ENCODE measurements around the gene CD63. TPM values are rescaled to one million over a fixed set of nuclear protein-coding genes. Genes with fewer than 3 reads are reported as not detected.
"Not testable (repeated sequence)": the region's sequence is repeated elsewhere in the genome, so short reads cannot be mapped to it uniquely, and the experiment has no call there.

CD63 gene
- total and polyA plus RNA-seq, 2 donors (not counting 1 experiment from before 2014, with no cell fraction given) = 2,890 to 3,424 TPM

DNA sequence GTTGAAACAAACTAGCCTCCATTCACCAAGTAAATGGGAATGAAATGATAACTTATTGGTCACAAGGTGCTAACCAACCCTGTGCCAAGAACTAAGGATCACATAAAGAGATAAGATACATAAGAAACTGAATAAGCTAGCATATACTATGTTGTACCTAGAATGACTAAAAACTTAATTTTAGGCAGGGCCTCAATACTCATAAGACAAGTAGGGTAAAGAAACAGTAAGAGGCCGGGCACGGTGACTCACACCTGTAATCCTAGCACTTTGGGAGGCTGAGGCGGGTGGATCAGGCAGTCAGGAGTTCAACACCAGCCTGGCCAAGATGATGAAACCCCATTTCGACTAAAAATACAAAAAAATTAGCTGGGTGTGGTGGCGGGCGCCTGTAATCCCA lies 31.9 kb upstream of the CD63 start:
- no peaks in the 10 kb centered on the region for H3K4me1 ChIP-seq (ENCODE audit: control insufficient read depth, extremely low read depth, insufficient read depth, low read length)
- H3K9ac ChIP-seq (ENCODE audit: insufficient read depth, low read length) = no peak overlapping the region
- H3K4me2 ChIP-seq (ENCODE audit: extremely low read depth, insufficient read depth, low read length) = no peak overlapping the region
- no peak overlapping the region for H2AFZ ChIP-seq (ENCODE audit: low read length)
- no peak for DNase-seq (ENCODE audit: low read depth in 2 of 2)
- H3K27ac ChIP-seq (ENCODE audit: insufficient read depth, low read length) = no peak overlapping the region
- H3K9me3 ChIP-seq (ENCODE audit: control insufficient read depth, insufficient read depth, low read depth, low read length) = no peaks in the 10 kb centered on the region
- peaks cover 1% of the 10 kb centered on the region for H3K79me2 ChIP-seq (ENCODE audit: control insufficient read depth, insufficient read depth, low read length)
- H3K4me3 ChIP-seq (replicated peaks in 1 of 4; ENCODE audit: control extremely low read depth in 1 of 4, insufficient read depth in 1 of 4, low read depth in 3 of 4, low read length in 4 of 4) = no peak overlapping the region
- H3K36me3 ChIP-seq (ENCODE audit: control insufficient read depth, insufficient read depth, low read length) = peaks cover 7% of the 10 kb centered on the region
- no peaks in the 10 kb centered on the region for H3K27me3 ChIP-seq (ENCODE audit: control insufficient read depth, insufficient read depth, low read length)
- no peak for TF ChIP-seq EZH2 (IDR thresholded peaks at IDR 0.05; ENCODE audit: low read length, missing control alignments)
- TF ChIP-seq, protein P1, sequence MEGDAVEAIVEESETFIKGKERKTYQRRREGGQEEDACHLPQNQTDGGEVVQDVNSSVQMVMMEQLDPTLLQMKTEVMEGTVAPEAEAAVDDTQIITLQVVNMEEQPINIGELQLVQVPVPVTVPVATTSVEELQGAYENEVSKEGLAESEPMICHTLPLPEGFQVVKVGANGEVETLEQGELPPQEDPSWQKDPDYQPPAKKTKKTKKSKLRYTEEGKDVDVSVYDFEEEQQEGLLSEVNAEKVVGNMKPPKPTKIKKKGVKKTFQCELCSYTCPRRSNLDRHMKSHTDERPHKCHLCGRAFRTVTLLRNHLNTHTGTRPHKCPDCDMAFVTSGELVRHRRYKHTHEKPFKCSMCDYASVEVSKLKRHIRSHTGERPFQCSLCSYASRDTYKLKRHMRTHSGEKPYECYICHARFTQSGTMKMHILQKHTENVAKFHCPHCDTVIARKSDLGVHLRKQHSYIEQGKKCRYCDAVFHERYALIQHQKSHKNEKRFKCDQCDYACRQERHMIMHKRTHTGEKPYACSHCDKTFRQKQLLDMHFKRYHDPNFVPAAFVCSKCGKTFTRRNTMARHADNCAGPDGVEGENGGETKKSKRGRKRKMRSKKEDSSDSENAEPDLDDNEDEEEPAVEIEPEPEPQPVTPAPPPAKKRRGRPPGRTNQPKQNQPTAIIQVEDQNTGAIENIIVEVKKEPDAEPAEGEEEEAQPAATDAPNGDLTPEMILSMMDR (conservative IDR thresholded peaks at IDR 0.05 in 1 of 2, IDR thresholded peaks at IDR 0.05 in 1 of 2; ENCODE audit: low read depth in 1 of 2, low read length in 2 of 2) = no peak
- no peaks in the 10 kb centered on the region for H4K20me1 ChIP-seq (ENCODE audit: control insufficient read depth, extremely low read depth, insufficient read depth, low read length)

DNA sequence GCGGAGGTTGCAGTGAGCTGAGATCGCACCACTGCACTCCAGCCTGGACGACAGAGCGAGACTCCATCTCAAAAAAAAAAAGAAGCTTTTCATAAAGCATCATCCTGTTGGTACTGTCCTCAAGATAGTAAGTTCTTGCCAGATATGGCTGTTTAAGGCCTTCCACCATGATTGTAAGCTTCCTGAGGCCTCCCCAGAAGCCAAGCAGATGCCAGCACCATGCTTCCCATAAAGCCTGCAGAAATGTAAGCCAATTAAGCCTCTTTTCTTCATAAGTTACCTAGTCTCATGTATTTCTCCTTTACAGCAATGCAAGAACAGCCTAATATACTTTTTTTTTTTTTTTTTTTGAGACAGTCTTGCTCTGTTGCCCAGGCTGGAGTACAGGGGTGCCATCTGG lies 29.8 kb upstream of the CD63 start:
- H3K36me3 ChIP-seq (ENCODE audit: control insufficient read depth, insufficient read depth, low read length) = not testable (repeated sequence)

DNA sequence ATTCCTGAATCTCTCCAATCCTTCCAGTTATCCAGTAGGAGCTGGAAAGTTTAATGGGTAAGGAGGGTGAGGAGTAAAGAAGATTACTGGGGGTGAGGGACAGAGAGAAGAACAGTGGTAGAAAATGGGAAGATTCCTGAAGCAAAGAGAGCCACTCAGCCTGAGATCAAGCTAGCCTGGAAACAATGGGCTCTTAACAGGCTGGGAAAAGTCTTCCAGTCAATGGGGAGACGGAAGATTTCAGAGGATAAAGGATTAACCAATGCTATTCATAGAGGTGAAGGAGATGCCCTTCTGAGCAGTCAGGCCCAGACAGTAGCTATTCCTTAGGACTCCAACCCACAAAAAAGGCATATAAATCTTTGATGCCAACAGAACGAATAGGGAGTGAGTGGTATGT lies 28.9 kb upstream of the CD63 start:
- Histone ChIP-seq H2AFZ (ENCODE audit: low read length) (no peak overlapping the region), H4K20me1 (ENCODE audit: control insufficient read depth, extremely low read depth, insufficient read depth, low read length) (no peaks in the 10 kb centered on the region), H3K79me2 (ENCODE audit: control insufficient read depth, insufficient read depth, low read length) (no peaks in the 10 kb centered on the region), H3K36me3 (ENCODE audit: control insufficient read depth, insufficient read depth, low read length) (peaks cover 9% of the 10 kb centered on the region), H3K4me1 (ENCODE audit: control insufficient read depth, extremely low read depth, insufficient read depth, low read length) (no peaks in the 10 kb centered on the region), H3K4me3 (replicated peaks in 1 of 4; ENCODE audit: control extremely low read depth in 1 of 4, insufficient read depth in 1 of 4, low read depth in 3 of 4, low read length in 4 of 4) (no peak overlapping the region), H3K27me3 (ENCODE audit: control insufficient read depth, insufficient read depth, low read length) (no peaks in the 10 kb centered on the region), H3K27ac (ENCODE audit: insufficient read depth, low read length) (no peak overlapping the region), H3K9me3 (ENCODE audit: control insufficient read depth, insufficient read depth, low read depth, low read length) (no peaks in the 10 kb centered on the region), H3K4me2 (ENCODE audit: extremely low read depth, insufficient read depth, low read length) (no peak overlapping the region), H3K9ac (ENCODE audit: insufficient read depth, low read length) (no peak overlapping the region)
- DNase-seq (ENCODE audit: low read depth in 2 of 2) = no peak
- TF ChIP-seq EZH2 (IDR thresholded peaks at IDR 0.05; ENCODE audit: low read length, missing control alignments) = no peak
- TF ChIP-seq, protein P1 (conservative IDR thresholded peaks at IDR 0.05 in 1 of 2, IDR thresholded peaks at IDR 0.05 in 1 of 2; ENCODE audit: low read depth in 1 of 2, low read length in 2 of 2) = no peak

More for the DNA sequence above, 29.8 kb upstream of the CD63 start:
- H3K4me1 ChIP-seq (ENCODE audit: control insufficient read depth, extremely low read depth, insufficient read depth, low read length); H2AFZ ChIP-seq (ENCODE audit: low read length); H3K4me2 ChIP-seq (ENCODE audit: extremely low read depth, insufficient read depth, low read length); H3K4me3 ChIP-seq (replicated peaks in 1 of 4; ENCODE audit: control extremely low read depth in 1 of 4, insufficient read depth in 1 of 4, low read depth in 3 of 4, low read length in 4 of 4); H3K9ac ChIP-seq (ENCODE audit: insufficient read depth, low read length); H3K27ac ChIP-seq (ENCODE audit: insufficient read depth, low read length); H3K27me3 ChIP-seq (ENCODE audit: control insufficient read depth, insufficient read depth, low read length); DNase-seq (ENCODE audit: low read depth in 2 of 2); H3K9me3 ChIP-seq (ENCODE audit: control insufficient read depth, insufficient read depth, low read depth, low read length); H3K79me2 ChIP-seq (ENCODE audit: control insufficient read depth, insufficient read depth, low read length); H4K20me1 ChIP-seq (ENCODE audit: control insufficient read depth, extremely low read depth, insufficient read depth, low read length): not testable (repeated sequence)
